ENCODE results near the gene PSMA3.

Gene PSMA3

DNA sequence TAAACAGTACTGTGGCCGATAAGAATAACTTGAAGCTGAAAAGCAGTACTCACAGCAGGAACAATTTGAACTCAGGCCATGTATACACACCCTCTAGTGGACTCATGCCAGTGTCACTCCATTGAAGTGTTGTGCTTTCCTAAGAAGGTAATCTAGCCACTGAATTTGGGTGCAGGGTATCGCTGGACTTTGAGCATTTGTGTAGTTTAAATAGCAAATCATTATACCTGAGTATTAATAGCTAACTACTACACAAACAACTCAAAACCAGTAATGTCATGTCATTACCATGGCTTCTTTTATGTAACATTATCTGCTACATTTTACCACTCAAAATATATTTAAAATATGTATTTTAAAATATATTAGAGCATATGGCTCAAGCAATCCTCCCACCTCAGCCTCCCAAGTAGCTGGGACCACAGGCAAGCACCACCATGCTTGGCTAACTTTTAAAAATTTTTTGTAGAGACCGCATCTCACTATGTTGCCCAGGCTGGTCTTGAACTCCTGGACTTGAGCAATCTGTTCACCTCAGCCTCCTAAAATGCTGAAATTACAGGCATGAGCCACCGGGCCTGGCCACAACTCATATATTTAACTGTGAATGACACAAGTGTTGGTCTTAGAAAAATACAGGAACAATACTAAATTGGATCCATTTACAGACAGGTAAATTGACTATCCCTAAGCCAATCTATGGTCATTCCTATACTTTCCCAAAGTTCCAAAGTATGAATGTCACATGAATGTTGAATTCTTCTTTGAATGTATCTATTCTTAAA lies 28.1 kb downstream of the PSMA3 start:
- no peak for DNase-seq (ENCODE audit: low read depth)

DNA sequence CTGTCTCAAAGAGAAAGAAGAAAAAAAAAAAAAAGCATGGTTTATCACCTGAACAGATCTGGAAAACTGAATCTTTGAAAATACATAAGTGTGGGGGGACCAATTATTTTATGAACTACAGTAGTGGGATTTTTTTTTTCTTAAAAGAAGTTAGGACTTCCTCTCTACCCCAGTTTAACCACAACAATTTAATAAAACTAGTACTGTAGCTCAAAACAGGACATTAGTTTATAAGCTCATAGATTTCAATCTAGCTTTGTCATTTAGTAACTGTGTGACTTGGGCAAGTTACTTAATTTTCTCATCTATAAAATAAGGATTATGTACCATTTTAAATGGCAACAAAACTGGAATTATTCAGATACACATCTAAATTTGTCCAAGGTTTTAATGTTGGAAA lies 30.2 kb downstream of the PSMA3 start:
- no peak for DNase-seq (ENCODE audit: low read depth)

- no peak for DNase-seq (ENCODE audit: low read depth)
These were observed 31.0 kb downstream of the PSMA3 start for GRCh38 chr14:58275527-58276190.

DNA sequence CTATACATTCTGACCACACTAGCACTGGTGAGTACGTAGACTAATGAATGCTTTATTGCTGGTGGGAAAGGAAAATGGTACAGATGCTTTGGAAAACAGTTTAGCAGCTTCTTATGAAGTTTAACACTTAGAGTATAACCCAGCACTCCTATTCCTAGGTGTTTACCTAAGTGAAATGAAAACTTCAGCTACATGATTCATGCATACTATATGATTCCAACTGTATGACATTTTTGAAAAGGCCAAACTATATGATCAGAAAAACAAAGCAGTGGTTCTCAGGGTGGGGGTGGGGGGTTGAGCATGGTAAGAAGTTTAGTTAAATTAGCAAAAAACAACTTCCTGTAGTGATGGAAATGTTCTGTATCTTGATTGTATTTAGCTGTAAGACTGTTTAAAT lies 31.6 kb downstream of the PSMA3 start:
- DNase-seq (ENCODE audit: low read depth): no peak

GRCh38 chr14:58278177-58278576 lies 33.5 kb downstream of the PSMA3 start:
- DNase-seq (ENCODE audit: low read depth): no peak

DNA sequence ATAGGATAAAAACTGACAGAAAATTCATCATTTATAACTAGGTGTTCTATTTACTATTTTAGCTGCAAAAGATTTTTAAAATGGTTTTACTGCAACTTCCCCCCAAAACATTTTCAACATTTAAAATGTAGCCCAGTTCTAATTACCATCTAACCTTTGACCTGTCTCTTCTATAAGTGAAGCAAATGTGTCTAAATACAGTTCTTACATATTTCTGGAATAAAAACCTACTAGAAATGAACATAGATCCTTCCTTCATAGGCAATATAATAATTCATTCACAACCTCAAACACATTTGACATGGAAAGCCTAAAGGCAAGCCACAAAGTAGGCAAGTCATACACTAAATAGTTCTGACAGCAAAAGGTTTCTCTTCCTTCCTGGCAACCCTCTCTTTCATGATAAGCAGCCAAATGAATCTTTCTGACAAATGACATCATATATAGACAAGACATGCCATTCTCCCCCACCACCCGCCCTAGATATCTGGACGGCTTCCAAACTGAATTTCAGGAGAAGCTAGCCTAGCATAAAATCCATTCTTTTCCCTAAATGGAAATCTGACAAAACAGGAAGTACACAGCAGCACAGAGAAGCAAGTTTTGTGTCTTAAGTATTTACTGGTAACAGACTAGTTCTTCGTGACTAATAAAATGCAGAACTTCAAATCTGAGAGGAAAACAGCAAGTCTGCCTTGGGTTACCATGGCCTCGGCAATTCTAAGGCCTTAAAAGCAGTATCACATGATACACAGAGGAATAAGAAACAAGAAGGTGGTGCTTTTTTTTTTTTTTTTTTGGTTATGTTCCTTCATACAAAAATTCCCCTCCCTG lies 36.5 kb downstream of the PSMA3 start:
- peak; percentile 90 for DNase-seq (ENCODE audit: low read depth)

DNA sequence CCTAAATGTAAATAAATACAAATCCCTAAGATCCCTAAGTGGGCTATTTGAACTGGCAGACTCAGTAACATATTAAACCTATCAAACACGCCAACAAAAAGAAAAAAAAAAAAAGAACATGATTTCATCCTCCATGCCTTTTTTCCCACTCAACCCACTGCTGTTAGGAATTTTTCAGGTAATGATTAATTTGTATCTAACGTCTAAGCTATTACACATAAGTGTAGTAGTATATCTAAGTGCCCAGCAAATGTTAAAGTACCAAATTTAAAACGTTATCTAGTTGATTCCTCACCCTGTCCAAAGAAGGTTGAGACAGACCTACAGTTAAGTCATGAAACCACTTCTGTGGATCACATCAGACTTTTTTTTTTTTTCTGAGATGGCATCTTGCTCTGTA lies 37.3 kb downstream of the PSMA3 start:
- no peak for DNase-seq (ENCODE audit: low read depth)

GRCh38 chr14:58282925-58283593 lies 38.4 kb downstream of the PSMA3 start:
- no peak for DNase-seq (ENCODE audit: low read depth)

- no peak for DNase-seq (ENCODE audit: low read depth)
These were observed 39.1 kb downstream of the PSMA3 start for GRCh38 chr14:58283730-58284129.

- DNase-seq (ENCODE audit: low read depth): no peak
These were observed 40.5 kb downstream of the PSMA3 start for GRCh38 chr14:58285132-58285531.

DNA sequence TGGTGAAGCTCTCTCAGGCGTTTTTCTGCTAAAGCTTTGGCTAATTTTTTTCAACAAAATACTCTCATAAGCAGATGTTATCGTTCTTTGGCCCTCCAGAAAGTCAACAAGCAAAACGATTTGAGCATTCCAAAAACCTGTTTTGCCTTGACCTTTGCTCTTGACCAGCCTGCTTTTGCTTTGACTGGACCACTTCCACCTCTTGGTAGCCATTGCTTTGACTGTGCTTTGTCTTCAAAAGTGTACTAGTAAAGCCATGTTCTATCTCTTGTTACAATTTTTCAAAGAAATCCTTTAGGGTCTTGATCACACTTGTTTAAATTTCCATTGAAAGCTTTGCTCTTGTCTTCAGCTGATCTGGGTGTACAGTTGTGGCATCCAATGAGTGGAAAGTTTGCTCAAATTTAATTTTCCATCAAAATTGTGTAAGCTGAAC lies 43.0 kb downstream of the PSMA3 start:
- DNase-seq (ENCODE audit: low read depth): no peak

- DNase-seq (ENCODE audit: low read depth): no peak
These were observed 43.6 kb downstream of the PSMA3 start for GRCh38 chr14:58288106-58288792.

GRCh38 chr14:58291646-58292045 lies 47.0 kb downstream of the PSMA3 start:
- DNase-seq (ENCODE audit: low read depth): no peak

- no peak for DNase-seq (ENCODE audit: low read depth)
These were observed 47.5 kb downstream of the PSMA3 start for GRCh38 chr14:58292187-58292586.

GRCh38 chr14:58294201-58294600 lies 49.6 kb downstream of the PSMA3 start:
- no peak for DNase-seq (ENCODE audit: low read depth)

- DNase-seq (ENCODE audit: low read depth): no peak
These were observed 52.1 kb downstream of the PSMA3 start for GRCh38 chr14:58296726-58297125.

DNA sequence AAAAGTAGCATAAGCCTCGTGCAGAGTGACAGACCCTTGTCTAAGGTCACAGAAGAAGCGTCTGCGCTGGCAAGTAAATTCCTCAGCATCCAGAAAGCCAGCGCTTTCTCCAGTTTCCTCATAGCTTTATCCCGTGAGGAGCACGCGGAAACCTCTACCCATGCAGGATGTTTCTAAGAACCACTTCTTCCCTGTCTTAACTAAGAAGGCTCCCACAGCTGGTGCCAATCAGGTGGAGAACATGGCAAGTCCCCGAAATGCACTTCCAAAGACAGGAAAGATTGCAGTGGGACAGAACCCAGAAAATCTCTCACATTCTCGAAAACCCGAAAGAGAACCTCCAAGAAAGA lies 52.7 kb downstream of the PSMA3 start:
- peak; percentile 18 for DNase-seq (ENCODE audit: low read depth)

DNA sequence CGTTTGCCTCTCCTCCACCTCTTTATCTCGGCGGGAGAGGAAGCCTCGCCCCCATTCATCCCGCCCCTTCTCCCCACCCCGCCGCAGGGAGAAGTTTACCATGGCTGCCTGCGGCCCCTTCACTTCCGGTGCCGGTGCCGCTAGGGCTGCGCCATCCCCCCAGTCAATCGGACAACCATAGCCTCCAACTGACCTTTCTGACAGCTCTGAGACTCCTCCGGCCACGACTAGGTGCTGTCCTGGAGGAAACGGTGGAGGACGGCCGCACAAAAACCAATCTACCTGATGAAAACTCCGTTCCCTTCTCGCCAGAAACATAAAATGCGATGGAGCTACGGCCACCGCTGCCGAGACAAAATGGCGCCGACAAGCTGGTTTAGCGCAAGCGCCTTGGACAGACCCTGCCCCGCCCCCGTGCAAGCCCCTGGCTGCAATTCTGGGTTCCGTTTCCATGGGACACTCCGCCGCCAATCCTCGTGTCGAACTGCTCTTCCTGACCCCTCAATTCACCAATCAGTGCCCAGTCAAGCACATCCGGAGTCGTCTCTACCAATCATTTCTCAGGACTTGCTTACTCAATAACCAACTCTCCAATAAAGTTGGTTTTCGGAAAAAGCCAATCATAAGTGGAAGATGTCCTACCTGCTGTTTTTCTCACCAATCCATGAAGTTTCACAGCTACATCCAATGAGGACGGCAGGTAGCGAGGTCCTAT lies 53.3 kb downstream of the PSMA3 start:
- peak; percentile 100 for DNase-seq (ENCODE audit: low read depth)

DNA sequence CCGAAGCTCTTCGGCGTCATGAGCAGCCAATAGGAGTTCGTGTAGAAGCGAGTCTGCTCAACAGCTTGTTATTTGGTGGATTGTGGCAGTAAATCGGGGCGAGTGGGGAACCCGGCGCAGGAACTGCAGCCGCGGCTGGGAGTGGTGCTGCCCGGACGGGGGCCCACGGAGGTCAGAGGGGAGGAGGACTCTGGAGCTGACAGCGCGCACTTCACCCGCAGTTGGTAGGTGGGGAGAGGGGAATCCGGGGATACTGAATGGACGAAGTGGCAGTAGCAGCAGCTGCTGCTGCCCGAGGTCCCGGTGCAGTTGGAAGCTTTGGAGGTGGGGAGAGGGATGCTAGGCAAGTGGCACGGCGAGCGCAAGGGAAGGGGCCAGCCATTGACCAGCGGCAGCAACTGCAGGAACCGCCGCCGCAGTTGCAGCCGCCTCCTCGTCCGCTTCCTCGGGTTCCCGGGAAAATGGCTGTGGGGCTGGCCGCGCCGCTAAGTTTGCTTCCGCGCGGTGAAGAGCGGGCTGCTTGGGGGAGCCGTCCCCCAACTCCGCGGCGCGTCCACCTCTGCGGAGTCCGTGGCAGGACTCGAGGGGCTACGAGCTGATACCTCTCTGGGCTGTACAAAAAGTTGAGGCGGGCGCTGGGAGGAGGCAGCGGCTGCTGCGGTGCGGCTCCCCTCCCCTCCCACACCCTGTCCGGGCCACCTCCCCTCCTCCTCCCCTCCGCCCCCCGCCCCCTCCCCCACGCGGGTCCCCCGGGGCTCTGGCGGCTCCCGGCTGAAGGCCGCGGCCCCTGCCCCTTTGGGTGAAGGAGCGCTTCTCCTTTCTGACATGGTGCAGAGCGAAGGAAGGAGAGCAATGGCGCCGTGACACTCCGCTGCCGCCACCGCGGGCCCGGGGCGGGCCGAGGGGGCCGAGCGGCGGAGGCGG lies 54.1 kb downstream of the PSMA3 start, which contains the start of gene ARID4A:
ARID4A (plus strand) TSS at position 79 of the 924 bp plus-strand sequence. CDS start 1,300 bp downstream, outside the sequence.
- no peak for DNase-seq (ENCODE audit: low read depth)

Measured in GM04503 (cell line).